GM19240 (cell line): ENCODE measurements around the gene SP9.

Experiments used
- DNase-seq: peaks from one replicate; pipeline ENCODE4 v3.0.0; 2011; ENCODE audit warnings: low spot score; ENCODE audit not compliant: insufficient read length

The SP9 gene

GRCh38 chr2:174334781-174335251 is at the start of gene SP9:
Gene SP9, plus strand, starts transcription at chr2:174334954. Its CDS starts 139 bp downstream, at chr2:174335093.
- no peak for DNase-seq

GRCh38 chr2:174286172-174286571 is 48.6 kb upstream of the SP9 start:
- DNase-seq = no peak

GRCh38 chr2:174292908-174293307 is 41.8 kb upstream of the SP9 start:
- DNase-seq = no peak

- no peak for DNase-seq
Measured at GRCh38 chr2:174300114-174300513, 34.6 kb upstream of the SP9 start.

GRCh38 chr2:174312581-174313234 is 22.0 kb upstream of the SP9 start:
- DNase-seq = no peak

- DNase-seq = no peak
Measured at GRCh38 chr2:174322149-174322548, 12.6 kb upstream of the SP9 start.

- no peak for DNase-seq
Measured at GRCh38 chr2:174322746-174323145, 12.0 kb upstream of the SP9 start.

DNA sequence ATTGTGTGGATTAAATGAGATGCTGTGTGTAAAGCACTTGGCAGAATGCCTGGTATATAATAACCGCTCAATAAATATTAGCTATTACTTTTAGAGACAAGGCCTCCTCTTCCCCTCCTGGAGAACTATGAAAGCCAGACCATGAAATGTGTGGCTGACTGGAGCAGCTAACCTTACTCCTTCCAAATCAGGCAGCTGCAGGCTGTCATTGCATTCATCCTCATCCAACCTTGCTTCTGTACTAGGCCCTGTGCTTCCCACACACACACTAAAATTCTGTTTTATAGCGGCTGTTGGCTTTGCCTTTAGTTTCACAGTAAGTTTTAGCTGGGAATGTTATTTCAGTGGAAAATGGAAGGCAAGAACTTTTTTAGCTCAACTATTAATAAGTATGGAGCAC is 10.2 kb upstream of the SP9 start:
- no peak for DNase-seq

DNA sequence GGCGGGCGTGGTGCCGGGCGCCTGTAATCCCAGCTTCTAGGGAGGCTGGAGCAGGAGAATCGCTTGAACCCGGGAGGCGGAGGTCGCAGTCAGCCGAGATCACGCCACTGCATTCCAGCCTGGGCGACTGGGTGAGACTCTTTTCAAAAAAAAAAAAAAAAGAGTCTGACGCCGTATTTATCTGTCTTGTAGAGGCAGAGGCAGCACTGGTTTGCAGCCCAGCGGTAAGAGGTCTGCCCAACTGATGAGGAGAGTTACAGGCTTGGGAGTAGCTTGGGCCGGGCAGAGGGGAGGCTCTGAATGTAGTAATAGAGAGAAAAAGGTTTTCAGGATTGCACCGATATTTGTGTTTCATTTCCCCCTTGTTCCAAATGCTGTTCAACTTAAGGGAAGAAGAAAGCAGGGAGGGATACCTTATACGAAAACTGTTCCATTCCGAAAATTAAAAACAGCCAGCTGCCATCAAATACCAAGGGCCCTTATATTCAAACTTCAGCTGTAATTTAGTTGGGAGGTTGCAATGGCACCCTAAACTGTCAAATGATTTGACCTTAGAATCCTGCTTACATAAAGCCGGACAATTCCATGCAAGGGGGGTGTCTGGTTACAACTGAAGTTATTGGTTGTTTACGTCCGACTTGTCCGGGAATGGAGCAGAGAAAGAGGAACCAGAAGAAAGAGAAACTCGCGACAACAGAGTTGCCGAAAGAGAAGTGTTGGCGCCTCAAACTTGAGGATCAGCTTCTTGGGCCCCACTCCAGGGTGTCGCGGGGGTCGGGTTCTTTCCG is 9.2 kb upstream of the SP9 start:
- no peak for DNase-seq

DNA sequence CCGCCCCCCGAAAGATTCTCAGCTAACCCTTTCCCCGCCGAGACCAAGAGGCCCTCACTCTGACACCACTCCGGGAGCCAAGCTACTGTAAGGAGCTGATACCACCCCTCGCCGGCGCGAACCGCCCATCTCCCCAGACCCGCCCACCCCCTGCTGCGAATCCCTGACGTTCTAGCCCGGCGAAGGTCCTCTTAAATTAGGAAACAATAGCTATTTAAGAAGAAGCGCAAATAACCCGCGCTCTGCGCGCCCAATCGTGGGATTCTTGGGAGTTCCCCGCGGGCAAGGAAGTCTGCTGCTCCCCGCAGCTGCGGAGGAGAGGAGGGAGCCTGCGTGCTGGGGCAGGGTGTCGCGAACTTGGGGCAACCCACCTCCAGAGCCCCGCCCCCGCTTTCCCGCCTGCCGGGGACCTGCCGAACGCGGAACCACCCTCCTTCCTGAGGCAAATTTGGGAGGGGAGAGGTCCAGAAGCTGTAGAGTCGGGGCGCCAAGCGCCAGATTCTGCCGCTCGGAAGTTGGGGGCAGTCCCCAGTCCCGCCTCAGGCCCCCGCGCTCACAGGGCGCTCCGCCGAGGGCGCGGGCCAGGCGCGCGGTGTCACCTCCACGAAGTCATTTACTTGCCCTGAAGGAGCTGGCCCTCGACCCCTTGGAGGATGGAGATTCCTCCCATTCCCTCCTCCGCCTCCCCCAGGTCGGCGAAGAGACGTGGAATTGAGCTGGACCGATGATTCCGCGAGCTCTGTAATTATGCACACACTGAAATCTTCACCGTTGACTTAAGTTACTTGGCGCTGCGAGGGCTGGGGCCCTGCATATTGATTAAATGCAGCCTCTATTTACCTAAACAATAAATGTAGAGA is 8.4 kb upstream of the SP9 start:
- no peak for DNase-seq

DNA sequence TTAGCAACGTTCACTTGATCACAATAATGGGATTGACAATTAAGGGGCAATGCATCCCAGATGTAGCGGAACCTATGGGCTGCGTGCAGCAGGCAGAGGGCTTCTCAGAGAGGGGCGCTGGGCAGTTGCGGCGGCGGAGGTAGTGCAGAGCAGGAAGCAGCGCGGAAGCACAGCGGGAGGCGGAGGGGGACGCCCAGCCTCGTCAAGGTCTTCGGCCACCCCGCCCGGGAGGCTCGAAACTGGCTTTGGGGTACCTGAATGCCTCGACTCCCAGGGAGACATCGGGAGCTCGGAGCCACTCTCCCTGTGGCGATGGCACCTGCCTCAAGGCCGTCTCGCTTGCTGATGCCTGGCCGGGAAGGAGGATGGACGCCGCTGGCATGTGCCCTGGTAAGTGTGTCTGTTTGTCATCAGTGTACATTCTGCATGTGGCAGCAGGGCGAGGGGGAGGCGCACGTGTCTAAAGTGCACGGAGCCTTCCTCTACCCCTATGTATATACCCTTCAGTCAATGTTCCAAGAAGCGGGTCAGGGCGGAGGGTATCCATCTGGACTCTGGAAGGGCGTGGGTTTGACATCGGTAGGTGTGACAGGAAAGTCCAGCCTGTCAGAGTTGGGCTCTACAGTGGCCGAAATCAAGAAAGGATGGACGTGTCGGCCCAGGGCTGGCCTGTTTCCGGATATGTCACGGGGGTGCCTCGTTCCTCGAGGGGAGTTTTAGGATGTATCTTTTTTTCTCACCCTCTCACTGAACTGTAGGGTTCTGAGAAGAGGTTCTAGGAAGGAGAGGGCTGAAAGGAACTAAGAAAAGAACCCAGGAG is 7.5 kb upstream of the SP9 start:
- DNase-seq = no peak

- no peak for DNase-seq
Measured at GRCh38 chr2:174327841-174328113, 7.0 kb upstream of the SP9 start.

DNA sequence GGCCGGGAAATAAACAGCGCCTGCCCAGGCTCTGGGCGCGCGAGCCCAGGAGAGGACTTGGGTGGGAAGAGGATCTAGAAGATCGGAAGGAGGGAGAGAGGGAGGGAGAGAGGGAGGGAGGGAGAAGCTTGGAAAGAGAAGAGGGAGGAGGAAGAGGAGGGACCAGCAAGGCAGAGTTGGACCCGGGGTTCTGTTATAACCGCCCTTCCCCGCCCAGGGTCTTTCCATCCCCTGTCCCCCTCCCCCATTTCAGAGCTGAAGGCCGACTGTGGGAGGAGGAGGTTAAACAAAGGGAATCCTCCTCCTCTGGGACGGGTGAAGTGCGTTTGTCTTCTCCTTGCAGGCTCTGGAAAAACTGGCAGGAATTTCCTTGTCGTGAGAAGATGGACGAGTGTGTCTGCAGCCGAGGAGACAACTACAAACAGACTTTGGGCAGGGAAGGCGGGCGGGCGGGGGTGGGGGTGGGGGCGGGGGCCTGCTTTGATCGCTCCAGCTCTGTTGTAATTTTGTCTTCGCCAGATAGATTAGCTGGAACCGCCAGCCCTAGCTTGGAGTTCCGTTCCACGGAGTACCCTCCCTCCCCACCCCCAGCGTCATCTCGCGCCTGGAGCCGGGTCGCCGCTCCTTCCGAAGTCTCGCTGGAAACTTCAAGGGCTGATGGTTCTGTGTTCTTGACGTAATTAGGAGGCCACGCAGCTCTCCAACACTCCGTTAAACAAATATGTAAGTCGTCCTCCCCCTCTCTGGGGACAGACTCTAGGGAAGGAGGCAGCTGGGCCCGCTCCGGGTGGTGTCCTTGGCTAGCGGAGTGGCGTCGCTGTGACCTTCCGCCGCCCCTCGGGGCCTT is 6.4 kb upstream of the SP9 start:
- DNase-seq = no peak

DNA sequence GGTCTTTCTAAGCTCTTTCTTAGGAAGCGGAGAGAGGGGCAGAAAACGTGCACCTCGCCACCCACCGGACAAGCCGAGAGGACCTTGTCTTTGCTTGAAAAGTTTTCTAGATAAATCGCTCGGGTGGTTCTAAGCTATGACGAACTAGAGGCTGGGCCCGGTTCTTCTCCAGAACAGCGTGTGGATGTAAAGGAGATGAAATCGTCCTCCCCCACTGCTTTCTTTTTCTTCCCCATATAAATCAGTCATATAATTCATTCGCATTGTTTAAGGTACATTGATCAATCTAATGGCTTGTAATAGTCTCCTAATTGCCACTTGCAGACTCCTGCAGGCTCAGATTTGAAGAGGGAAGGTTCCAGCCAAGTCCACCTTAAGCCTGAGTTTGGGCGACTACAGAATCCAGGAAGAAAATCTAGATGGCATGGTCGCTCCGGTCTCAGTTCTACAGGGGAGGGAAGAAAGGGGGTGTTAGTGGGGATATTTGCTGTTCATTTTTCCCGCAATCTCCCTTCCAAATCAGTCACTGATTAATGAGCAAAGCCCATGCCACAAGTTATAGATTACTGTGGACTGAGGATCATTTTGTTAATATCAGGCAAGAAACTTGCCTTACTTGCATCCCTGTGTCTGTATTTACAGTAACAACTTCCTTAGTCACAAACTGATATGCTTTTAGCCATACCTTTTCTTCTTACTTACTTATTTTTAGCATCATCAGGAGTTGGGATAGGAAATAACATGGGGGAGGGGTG is 5.6 kb upstream of the SP9 start:
- DNase-seq = no peak

GRCh38 chr2:174330945-174331594 is 3.7 kb upstream of the SP9 start:
- DNase-seq = no peak

DNA sequence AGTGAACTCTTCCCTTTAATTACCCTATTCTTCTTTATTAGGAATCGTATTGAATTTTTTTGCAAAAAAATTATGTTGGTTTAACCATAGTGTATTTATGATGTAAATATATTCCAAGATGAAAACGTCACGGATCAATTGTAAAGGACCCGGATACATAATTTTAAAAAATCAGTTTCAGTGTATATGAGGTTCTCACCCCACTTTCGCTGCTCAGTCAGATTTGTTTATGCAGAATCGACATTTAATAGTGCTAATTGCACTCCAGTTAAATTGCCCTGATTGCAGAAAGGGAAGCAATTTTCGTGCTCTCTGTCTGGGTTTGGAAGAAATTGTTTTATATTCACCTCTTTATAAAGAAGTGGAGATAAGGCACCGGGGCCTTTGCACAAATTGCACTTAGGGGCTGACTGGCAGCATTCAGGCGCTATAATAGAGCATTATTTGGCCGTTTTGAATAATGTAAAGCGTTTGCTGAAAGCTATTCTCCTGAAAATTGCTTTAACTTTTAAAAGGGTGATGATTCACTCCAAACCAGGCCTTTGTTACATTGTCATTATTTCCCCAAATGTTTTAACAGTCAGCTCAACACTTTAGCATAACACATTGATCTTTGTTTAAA is 3.0 kb upstream of the SP9 start:
- DNase-seq = no peak

DNA sequence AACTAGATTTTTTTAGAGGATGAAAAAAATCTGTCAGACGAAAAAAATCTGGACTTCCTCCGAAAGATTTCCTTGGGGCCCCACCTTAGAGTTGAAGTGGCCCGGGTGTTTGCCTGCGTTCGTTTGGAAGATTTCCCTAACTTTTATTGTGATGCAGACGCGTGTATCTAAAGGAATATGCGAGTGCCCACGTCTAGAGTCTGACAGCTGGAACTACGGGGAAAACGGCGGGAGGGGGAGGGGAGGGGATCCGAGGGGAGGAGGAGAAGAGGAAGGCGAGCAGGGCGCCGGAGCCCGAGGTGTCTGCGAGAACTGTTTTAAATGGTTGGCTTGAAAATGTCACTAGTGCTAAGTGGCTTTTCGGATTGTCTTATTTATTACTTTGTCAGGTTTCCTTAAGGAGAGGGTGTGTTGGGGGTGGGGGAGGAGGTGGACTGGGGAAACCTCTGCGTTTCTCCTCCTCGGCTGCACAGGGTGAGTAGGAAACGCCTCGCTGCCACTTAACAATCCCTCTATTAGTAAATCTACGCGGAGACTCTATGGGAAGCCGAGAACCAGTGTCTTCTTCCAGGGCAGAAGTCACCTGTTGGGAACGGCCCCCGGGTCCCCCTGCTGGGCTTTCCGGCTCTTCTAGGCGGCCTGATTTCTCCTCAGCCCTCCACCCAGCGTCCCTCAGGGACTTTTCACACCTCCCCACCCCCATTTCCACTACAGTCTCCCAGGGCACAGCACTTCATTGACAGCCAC is 2.4 kb upstream of the SP9 start:
- no peak for DNase-seq

GRCh38 chr2:174333017-174333371 is 1.8 kb upstream of the SP9 start:
- no peak for DNase-seq
